Ishikawa (cell line): ENCODE results near the gene MAP3K4.

Experiments
- CEBPB ChIP-seq: IDR thresholded peaks from 2 replicates; pipeline ENCODE4 v1.6.1; 2012
- CREB1 ChIP-seq: IDR thresholded peaks from 2 replicates; pipeline ENCODE4 v1.6.1; 2012; ENCODE audit warnings: low read depth
- EGR1 ChIP-seq: IDR thresholded peaks from 2 replicates; pipeline ENCODE4 v1.6.1; 2012
- EP300 ChIP-seq: IDR thresholded peaks from 2 replicates; pipeline ENCODE4 v1.6.1; 2012; ENCODE audit warnings: borderline replicate concordance
- FOXM1 ChIP-seq: IDR thresholded peaks from 2 replicates; pipeline ENCODE4 v1.6.1; 2012; ENCODE audit warnings: low read depth, borderline replicate concordance
- NFIC ChIP-seq: IDR thresholded peaks from 2 replicates; pipeline ENCODE4 v1.6.1; 2012
- RAD21 ChIP-seq: IDR thresholded peaks from 2 replicates; pipeline ENCODE4 v1.6.1; 2012; ENCODE audit warnings: low read depth
- REST ChIP-seq: IDR thresholded peaks from 2 replicates; pipeline ENCODE4 v1.6.1; 2012; ENCODE audit warnings: low read depth, mild to moderate bottlenecking
- TAF1 ChIP-seq: IDR thresholded peaks from 2 replicates; pipeline ENCODE4 v1.6.1; 2012; ENCODE audit warnings: low read depth, mild to moderate bottlenecking
- TCF12 ChIP-seq: IDR thresholded peaks from 2 replicates; pipeline ENCODE4 v1.6.1; 2012; ENCODE audit warnings: low read depth
- TEAD4 ChIP-seq: IDR thresholded peaks from 2 replicates; pipeline ENCODE4 v1.6.1; 2012
- USF1 ChIP-seq: IDR thresholded peaks from 2 replicates; pipeline ENCODE4 v1.6.1; 2012
- YY1 ChIP-seq: IDR thresholded peaks from 2 replicates; pipeline ENCODE4 v1.6.1; 2012; ENCODE audit warnings: low read depth
- ZBTB7A ChIP-seq: IDR thresholded peaks from 2 replicates; pipeline ENCODE4 v1.6.1; 2012; ENCODE audit warnings: low read depth
- TF ChIP-seq, protein P1 (sequence below): IDR thresholded peaks from 2 replicates; pipeline ENCODE4 v1.6.1; 2012

The MAP3K4 gene

GRCh38 chr6:161088676-161089328 lies 97.2 kb downstream of the MAP3K4 start:
- TF ChIP-seq USF1 (no peak), REST (peak; percentile 69)

GRCh38 chr6:161091151-161091550 lies 99.6 kb downstream of the MAP3K4 start:
- TF ChIP-seq YY1 (no peak), USF1 (no peak), CREB1 (no peak)

- TF ChIP-seq TEAD4 (no peak), USF1 (no peak), CEBPB (no peak), NFIC (no peak), ZBTB7A (no peak)
- TF ChIP-seq, protein P1, sequence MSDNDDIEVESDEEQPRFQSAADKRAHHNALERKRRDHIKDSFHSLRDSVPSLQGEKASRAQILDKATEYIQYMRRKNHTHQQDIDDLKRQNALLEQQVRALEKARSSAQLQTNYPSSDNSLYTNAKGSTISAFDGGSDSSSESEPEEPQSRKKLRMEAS, result no peak
Measured at GRCh38 chr6:161091972-161092701, 100.6 kb downstream of the MAP3K4 start.

GRCh38 chr6:161094955-161095354 lies 103.4 kb downstream of the MAP3K4 start:
- TF ChIP-seq TAF1, result no peak
- TF ChIP-seq CREB1, result no peak
- TF ChIP-seq FOXM1, result no peak
- TF ChIP-seq EP300, result no peak
- TF ChIP-seq NFIC, result no peak
- TF ChIP-seq, protein P1, result no peak
- no peak for TF ChIP-seq TCF12
- no peak for TF ChIP-seq RAD21
- TF ChIP-seq TEAD4, result no peak
- no peak for TF ChIP-seq ZBTB7A
- TF ChIP-seq USF1, result no peak
- TF ChIP-seq CEBPB, result no peak
- no peak for TF ChIP-seq EGR1

DNA sequence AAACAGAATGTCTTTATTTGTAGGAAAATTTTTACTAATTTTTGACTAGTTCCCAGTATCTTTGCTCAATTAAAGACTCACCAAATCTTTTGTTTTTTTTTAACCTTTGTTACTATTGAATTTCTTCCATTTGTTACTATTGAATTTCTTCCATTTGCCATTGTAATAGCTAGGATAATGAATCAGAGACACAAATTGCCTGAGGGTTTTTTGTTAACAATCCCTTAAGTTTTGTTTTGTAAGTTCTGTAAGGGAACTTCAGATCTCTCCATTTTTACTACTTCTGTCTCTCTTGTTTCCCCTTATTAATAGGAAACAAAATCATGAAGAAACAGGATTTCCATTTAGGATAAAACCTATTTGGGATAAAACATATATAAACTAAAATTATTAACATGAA lies 104.3 kb downstream of the MAP3K4 start:
- TF ChIP-seq REST (no peak), CREB1 (no peak)
- TF ChIP-seq, protein P1, result no peak

DNA sequence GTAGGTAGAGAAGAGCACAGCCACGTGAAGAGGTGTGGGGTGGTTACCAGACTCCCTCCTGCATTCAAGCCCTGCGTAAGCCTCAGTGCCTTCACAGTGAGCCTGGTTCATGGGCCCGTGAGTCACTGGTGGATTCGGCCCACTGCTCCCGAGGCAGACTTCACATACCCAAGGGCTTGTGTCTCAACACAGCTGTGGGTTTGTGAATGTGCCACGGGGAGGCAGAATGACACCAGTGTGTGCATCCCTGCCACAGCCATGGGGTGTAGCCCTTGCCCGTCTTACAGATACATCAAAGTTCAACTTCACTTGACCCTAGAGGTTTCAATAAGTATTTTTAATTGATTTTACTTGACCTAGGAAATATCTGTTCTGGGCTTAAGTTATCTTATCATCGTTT lies 108.5 kb downstream of the MAP3K4 start:
- no peak for TF ChIP-seq REST
- TF ChIP-seq YY1, result no peak
- no peak for TF ChIP-seq FOXM1
- TF ChIP-seq NFIC, result no peak
- no peak for TF ChIP-seq TEAD4
- TF ChIP-seq TCF12, result no peak
- TF ChIP-seq RAD21, result no peak
- TF ChIP-seq CEBPB, result no peak
- no peak for TF ChIP-seq EGR1
